Astrocyte (in vitro differentiated cells and primary cell): ENCODE data around the gene IFT43.

Source experiments
- EZH2 ChIP-seq: IDR thresholded peaks from 2 replicates; pipeline ENCODE4 v1.6.1; 2012; ENCODE audit warnings: mild to moderate bottlenecking, low read length, inconsistent platforms; ENCODE audit not compliant: insufficient read depth
- TF ChIP-seq, protein P1 (sequence below): IDR thresholded peaks from 2 replicates; pipeline ENCODE4 v1.5.1; 2011; ENCODE audit warnings: low read depth, mild to moderate bottlenecking, inconsistent platforms, low read length, moderate library complexity; ENCODE audit not compliant: insufficient read depth

DNA sequence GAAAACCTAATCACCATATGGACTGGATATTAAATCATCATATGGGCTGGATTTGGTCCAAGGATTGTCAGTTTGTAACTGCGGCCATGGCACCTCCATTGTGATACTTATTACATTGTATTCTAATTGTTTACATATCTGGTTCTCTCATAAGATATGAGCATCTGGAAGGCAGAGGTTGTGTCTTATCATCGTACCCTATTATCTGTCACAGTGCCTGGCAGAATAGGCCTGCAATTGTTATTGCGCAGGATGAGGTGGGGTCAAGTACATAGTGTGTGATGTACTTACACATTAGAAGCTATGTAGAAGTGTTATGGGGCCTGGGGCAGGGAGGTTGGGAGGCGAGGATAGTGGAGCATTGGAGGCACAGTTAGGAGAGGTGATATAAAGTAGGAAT is 4.7 kb downstream of the IFT43 start:
- TF ChIP-seq, protein P1, sequence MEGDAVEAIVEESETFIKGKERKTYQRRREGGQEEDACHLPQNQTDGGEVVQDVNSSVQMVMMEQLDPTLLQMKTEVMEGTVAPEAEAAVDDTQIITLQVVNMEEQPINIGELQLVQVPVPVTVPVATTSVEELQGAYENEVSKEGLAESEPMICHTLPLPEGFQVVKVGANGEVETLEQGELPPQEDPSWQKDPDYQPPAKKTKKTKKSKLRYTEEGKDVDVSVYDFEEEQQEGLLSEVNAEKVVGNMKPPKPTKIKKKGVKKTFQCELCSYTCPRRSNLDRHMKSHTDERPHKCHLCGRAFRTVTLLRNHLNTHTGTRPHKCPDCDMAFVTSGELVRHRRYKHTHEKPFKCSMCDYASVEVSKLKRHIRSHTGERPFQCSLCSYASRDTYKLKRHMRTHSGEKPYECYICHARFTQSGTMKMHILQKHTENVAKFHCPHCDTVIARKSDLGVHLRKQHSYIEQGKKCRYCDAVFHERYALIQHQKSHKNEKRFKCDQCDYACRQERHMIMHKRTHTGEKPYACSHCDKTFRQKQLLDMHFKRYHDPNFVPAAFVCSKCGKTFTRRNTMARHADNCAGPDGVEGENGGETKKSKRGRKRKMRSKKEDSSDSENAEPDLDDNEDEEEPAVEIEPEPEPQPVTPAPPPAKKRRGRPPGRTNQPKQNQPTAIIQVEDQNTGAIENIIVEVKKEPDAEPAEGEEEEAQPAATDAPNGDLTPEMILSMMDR, result no peak
- TF ChIP-seq EZH2, result no peak
